HG03135 (cell line): Measurements from ENCODE around the gene IQGAP2.
A peak's percentile ranks its signal among the peaks of the same experiment; 100 is the strongest.
"Not testable (repeated sequence)": the region's sequence is repeated elsewhere in the genome, so short reads cannot be mapped to it uniquely, and the experiment has no call there.

Experiments used
- ATAC-seq: cut with Tn5 transposase; IDR thresholded peaks from one replicate; pipeline ENCODE4 v1.9.1; 2021; ENCODE audit warnings: mild to moderate bottlenecking, moderate library complexity; ENCODE audit not compliant: unreplicated experiment

Gene IQGAP2

GRCh38 chr5:76402886-76403765 lies at the start of gene IQGAP2:
Gene IQGAP2 (plus strand): TSS chr5:76403285. CDS start chr5:76403546, 261 bp downstream.
- peak; percentile 57 for ATAC-seq

DNA sequence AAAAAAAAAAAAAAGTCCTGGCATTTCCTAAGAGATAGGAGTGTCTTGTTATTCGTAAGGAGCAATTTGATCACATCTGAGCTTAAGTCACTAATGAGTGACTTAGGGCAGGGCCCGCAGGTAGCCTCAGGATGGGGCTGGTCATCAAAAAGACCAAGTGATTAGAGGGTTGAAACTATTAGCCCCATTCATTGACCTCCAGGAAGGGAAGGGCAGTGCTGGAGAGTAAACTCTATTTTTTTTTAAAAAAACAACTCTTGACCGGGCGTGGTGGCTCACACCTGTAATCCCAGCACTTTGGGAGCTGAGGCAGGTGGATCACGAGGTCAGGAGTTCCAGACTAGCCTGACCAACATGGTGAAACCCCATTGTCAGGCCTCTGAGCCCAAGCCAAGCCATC lies 46.2 kb upstream of the IQGAP2 start:
- ATAC-seq = no peak

DNA sequence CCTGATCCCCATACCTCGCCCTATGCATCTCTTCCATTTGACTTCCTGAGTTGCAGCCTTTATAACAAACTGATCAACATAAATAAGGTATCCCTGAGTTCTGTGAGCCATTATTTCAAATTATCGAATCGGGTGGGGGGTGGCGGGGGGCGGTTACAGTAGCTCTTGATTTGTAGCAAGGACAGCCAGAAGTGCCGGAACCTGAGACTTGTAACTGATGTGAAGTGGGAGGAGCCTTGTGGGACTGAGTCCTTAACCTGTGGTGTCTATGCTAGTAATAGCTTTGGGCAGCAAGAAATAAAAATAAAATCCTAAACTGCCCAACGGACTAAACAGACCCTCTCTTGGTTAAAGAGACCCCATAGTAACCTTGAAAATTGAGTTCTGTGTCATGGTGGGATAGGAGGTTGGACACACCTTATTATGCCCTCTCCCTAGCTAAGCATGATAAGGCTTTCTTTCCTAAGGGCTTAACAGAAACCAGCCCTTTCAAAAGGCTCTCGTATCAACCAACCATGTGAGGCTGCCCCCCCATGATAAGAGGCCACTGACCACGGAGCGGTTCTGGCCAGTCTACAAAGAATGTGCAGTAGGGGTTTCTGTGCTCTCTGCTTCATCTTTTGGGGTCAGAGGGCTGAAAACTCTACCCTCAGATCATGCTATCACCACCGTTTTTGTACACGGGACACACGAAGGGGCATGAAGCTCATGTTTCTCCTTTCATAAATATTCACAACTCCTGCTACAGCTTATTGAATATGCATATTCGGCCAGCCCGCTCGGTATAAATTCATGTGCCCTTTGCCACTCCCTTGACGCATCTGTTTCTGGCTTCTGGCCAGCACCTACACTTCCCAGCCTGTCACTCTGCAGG lies 39.5 kb upstream of the IQGAP2 start:
- ATAC-seq = no peak

GRCh38 chr5:76364226-76364589 lies 38.9 kb upstream of the IQGAP2 start:
- no peak for ATAC-seq

GRCh38 chr5:76365561-76365960 lies 37.5 kb upstream of the IQGAP2 start:
- ATAC-seq = no peak

- no peak for ATAC-seq
These were observed 36.5 kb upstream of the IQGAP2 start for GRCh38 chr5:76366596-76366995.

DNA sequence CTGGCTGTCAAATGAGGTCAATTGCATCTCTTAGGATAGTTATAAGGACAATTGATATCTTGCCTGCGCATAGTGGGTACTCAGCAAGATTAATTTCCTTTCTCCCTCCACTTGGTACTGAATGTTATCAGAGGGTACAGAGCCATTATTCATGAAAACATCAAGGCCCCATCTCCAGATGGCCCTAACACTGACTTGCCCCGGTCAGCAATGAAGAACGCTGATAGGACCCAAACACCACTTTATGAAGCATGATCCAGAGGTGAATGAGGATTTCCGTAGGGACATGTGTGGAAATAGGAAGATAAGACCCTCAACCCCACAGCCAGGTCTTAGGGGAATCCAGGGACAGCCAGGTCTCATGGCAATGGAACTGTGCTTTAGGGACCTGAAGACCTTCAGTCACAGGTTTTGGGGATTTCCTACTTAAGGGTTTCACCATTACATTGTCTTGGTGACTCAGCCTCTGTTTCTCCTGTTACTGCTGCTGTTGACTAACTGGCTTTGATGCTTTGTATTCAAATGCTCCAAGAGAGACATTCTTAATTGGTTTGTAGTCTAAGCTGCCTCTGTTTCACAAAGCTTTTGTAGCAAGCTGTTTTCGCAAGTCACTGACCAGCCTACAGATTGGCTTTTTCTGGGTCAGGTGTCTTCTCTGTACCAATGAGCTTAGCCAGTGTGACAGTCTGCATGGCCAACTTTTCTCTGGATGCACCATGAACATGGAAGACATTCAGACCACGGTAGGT lies 35.3 kb upstream of the IQGAP2 start:
- ATAC-seq = no peak

DNA sequence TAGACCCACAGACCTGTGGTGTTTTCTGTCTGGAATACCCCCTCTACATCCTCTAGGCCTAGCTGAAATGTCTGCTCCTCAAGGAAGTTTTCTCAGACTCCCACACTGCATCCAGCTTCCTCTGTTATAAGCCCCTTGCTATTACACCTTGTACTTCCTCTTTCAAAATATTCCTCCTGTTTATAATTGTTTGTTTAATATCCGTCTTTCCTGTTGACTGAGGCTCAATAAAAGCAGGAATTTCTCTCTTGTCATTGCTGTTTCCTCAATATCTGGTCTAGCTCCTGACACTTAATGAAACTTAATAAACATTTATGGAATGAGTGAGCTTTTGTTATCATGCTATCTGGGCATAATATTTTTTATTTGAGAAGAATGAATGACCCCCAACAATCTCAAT lies 34.1 kb upstream of the IQGAP2 start:
- no peak for ATAC-seq

DNA sequence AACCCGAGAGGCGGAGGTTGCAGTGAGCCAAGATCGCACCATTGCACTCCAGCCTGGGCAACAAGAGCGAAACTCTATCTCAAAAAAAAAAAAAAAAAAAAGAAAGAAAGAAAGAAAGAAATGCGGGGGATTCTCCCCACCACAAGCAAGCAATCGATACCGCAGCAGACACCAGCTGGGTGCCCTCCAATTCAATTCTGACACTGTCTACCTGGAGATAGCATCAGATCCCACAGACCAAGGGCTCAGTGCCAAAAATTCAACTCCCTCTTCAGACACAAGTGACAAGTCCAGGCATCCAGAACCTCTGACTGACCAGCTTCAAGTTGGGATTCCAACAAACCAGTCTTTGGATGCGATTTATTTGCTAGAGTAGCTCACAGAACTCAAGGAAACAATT lies 33.4 kb upstream of the IQGAP2 start:
- not testable (repeated sequence) for ATAC-seq

- no peak for ATAC-seq
These were observed 31.1 kb upstream of the IQGAP2 start for GRCh38 chr5:76371960-76372322.

- ATAC-seq = no peak
These were observed 30.6 kb upstream of the IQGAP2 start for GRCh38 chr5:76372323-76373054.

GRCh38 chr5:76376148-76376865 lies 26.8 kb upstream of the IQGAP2 start:
- no peak for ATAC-seq

- ATAC-seq = no peak
These were observed 26.2 kb upstream of the IQGAP2 start for GRCh38 chr5:76376866-76377230.

DNA sequence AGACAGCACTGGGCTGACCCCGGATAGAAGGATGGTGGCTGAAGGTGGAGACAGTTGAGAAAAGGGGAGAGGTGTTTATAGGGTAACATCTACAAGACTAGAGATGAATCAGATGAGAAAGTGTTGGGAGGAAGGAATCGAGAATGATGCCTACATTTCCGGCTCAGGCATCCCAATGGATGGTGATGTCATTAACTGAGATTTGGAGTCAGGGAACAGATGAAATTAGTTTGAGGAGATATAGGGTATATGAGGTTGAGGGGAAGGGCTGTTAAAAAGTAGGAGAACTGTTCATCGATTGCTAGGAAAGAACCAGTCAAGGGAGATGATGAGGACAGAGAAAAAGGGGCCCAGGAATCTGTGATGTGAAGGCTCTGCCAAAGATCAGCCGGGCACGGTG lies 24.7 kb upstream of the IQGAP2 start:
- no peak for ATAC-seq

GRCh38 chr5:76379316-76379715 lies 23.8 kb upstream of the IQGAP2 start:
- no peak for ATAC-seq

- ATAC-seq = no peak
These were observed 23.2 kb upstream of the IQGAP2 start for GRCh38 chr5:76379855-76380254.

GRCh38 chr5:76380346-76381066 lies 22.6 kb upstream of the IQGAP2 start:
- ATAC-seq = no peak

DNA sequence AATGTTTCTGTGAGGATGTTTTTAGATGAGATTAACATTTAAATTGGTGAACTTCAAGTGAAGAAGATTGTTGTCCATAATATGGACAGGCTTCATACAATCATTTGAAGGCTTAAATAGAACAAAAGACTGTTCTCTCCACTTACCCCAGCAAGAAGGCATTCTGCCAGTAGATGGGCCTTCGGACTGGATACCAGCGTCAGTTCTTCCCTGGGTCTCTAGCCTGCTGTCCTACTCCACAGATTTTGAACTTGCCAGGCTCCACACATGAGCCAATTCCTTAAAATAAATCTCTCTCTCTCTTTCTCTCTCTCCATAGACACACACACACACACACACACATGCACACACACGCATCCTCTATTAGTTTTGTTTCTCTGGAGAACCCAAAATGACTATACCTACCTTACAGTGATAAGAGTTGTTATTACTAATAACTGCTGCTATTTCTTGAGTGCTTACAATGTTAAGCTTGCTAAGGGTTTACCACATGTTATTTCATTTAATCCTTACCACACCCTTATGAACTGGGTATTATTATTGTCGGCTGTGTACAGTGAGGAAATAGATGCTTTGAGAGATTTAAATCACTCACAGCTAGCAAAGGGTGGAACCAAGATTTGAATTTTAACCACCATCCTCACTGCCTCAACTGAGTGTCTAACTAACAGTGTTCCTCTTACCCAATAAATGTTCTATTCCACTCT lies 19.8 kb upstream of the IQGAP2 start:
- no peak for ATAC-seq

- ATAC-seq = no peak
These were observed 18.9 kb upstream of the IQGAP2 start for GRCh38 chr5:76384189-76384588.
